GM12801 (cell line): ENCODE results near the gene RC3H1.

ENCODE experiments used
- TF ChIP-seq, protein P1 (sequence below): IDR thresholded peaks from one replicate; pipeline ENCODE4 v1.5.1; 2011; ENCODE audit warnings: control low read depth; ENCODE audit not compliant: insufficient read length; ENCODE audit errors: extremely low read depth

Gene RC3H1

GRCh38 chr1:173937062-173937461 is 85.1 kb downstream of the RC3H1 start:
- TF ChIP-seq, protein P1, sequence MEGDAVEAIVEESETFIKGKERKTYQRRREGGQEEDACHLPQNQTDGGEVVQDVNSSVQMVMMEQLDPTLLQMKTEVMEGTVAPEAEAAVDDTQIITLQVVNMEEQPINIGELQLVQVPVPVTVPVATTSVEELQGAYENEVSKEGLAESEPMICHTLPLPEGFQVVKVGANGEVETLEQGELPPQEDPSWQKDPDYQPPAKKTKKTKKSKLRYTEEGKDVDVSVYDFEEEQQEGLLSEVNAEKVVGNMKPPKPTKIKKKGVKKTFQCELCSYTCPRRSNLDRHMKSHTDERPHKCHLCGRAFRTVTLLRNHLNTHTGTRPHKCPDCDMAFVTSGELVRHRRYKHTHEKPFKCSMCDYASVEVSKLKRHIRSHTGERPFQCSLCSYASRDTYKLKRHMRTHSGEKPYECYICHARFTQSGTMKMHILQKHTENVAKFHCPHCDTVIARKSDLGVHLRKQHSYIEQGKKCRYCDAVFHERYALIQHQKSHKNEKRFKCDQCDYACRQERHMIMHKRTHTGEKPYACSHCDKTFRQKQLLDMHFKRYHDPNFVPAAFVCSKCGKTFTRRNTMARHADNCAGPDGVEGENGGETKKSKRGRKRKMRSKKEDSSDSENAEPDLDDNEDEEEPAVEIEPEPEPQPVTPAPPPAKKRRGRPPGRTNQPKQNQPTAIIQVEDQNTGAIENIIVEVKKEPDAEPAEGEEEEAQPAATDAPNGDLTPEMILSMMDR = no peak

GRCh38 chr1:173934440-173934839 is 87.7 kb downstream of the RC3H1 start:
- TF ChIP-seq, protein P1 = no peak

GRCh38 chr1:173925306-173926242 is 96.6 kb downstream of the RC3H1 start:
- TF ChIP-seq, protein P1 = no peak

DNA sequence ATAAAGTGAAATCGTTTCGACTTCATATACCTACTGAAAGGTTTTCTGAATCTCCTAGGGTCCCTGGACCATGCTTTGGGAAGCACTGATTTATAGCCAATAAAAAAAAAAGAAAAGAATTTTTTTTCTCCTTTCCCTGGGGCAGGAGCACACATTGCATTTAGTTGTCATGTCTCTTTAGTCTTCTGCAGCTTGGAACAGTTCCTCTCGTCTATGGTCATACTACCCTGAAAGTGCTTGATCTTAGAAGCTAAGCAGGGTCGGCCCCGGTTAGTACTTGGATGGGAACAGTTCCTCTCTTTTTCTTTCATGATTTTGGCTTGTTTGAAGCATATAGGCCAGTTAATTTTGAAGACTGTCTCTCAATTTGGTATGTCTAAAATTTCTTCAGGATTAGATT is 101.3 kb downstream of the RC3H1 start:
- TF ChIP-seq, protein P1 = no peak

DNA sequence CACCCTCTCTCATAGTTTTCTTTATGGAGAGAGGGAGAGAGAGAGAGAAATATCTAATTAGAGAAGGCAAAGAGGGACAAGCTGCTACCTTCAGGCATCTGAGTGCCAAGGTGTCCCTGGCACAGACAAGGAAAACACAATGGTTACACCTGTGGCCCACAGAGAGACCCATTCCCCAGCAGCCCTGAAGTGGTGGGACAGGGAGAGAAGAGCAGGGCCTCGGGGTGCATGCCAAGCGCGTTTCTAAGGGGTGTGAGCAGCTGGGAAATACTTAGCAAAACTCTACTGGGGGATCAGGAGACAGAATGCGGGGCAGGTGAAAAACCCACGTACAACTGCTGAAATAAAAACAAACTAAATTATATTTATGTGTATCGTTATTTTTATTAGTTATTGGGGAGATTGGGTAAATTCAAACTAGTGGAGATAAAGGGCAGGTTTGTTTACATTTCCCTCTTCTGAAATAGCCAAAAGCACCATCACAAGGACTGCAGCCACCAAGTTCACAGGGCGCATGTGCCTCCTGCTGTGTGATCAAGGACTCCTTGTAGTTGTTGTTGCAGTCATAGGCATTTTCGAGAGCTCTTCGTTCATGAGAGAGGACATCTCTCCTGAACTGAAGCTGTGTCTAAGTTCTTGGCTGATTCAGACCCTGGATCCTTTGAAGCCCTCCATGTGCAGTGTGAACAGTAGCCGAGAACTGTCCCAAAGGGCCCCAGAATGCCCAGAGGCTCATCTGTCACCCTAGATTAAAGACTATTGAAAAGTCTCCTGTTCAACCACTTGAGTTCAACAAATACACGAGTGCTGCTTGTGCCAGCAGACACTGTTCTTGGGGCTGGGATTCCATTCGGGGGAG is 104.3 kb downstream of the RC3H1 start:
- TF ChIP-seq, protein P1 = no peak

GRCh38 chr1:173917149-173917548 is 105.0 kb downstream of the RC3H1 start, which contains the start of gene SERPINC1:
Gene SERPINC1, minus strand, starts transcription at chr1:173917327. Its CDS starts 68 bp downstream, at chr1:173917259.
- TF ChIP-seq, protein P1 = no peak

- TF ChIP-seq, protein P1 = no peak
These were observed 105.5 kb downstream of the RC3H1 start for GRCh38 chr1:173916667-173917066.
